Neural crest cell (in vitro differentiated cells): ENCODE results near the gene PRKCE. TPM values are rescaled to one million over a fixed set of nuclear protein-coding genes. Genes with fewer than 3 reads are reported as not detected.

Experiments
- DNase-seq: peaks from one replicate; pipeline ENCODE4 v3.0.0; 2021; ENCODE audit warnings: low read depth, mixed read lengths, low spot score
- H3K27ac Mint-ChIP-seq: one replicate; pipeline ENCODE4 v1.8.0; 2021; ENCODE audit warnings: mild to moderate bottlenecking, mixed read lengths; ENCODE audit not compliant: unreplicated experiment
- H3K27me3 Mint-ChIP-seq: 2 replicates; pipeline ENCODE4 v1.8.0; 2021; ENCODE audit warnings: low read depth, mild to moderate bottlenecking, mixed read lengths
- H3K36me3 Mint-ChIP-seq: 2 replicates; pipeline ENCODE4 v1.8.0; 2021; ENCODE audit warnings: low read depth, mild to moderate bottlenecking, mixed read lengths
- H3K4me1 Mint-ChIP-seq: 2 replicates; pipeline ENCODE4 v1.8.0; 2021; ENCODE audit warnings: mixed read lengths
- H3K4me3 Mint-ChIP-seq: one replicate; pipeline ENCODE4 v1.8.0; 2021; ENCODE audit warnings: mild to moderate bottlenecking, mixed read lengths
- H3K9me3 Mint-ChIP-seq: 2 replicates; pipeline ENCODE4 v1.8.0; 2021; ENCODE audit warnings: mixed read lengths
- total RNA-seq: library from RNA; stranded (reverse); gene quantifications from 2 replicates; pipeline ENCODE4 v1.2.1, GENCODE V29; 2021
- TF ChIP-seq, protein P1 (sequence below): fragments of 200-600 bp; sonication (generic); conservative IDR thresholded peaks from 2 replicates; pipeline ENCODE4 v1.5.0; 2021; ENCODE audit warnings: antibody characterized with exemption, mild to moderate bottlenecking

PRKCE gene
- total RNA-seq, 1 donor from 2014 or later: 15.6 TPM

DNA sequence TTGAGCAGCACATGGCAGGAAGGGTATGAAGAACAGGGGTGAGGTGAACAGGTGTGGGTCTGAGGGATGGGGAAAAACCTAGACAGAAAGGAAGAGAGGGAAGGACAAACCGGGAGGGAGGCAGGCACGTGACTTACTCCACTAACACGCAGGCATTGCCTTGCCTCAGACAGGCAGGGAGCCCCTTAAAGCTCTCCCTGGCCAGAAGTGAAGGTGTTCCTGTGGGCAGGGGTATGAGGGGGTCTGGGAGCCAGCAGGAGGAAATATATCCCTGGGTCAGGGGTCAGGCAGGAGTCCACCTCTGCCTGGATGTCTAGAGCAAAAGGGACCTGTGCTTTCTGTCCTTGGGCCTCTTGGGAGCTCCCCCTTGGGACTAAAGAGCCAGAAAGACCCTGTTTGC, 510.4 kb downstream of the PRKCE start:
- peak overlapping the region; percentile 65 for H3K27ac Mint-ChIP-seq
- H3K36me3 Mint-ChIP-seq: peaks cover 3% of the 10 kb centered on the region
- no peaks in the 10 kb centered on the region for H3K9me3 Mint-ChIP-seq
- no peak overlapping the region for H3K4me3 Mint-ChIP-seq
- no peak for DNase-seq
- H3K4me1 Mint-ChIP-seq: peaks cover 5% of the 10 kb centered on the region
- TF ChIP-seq, protein P1, sequence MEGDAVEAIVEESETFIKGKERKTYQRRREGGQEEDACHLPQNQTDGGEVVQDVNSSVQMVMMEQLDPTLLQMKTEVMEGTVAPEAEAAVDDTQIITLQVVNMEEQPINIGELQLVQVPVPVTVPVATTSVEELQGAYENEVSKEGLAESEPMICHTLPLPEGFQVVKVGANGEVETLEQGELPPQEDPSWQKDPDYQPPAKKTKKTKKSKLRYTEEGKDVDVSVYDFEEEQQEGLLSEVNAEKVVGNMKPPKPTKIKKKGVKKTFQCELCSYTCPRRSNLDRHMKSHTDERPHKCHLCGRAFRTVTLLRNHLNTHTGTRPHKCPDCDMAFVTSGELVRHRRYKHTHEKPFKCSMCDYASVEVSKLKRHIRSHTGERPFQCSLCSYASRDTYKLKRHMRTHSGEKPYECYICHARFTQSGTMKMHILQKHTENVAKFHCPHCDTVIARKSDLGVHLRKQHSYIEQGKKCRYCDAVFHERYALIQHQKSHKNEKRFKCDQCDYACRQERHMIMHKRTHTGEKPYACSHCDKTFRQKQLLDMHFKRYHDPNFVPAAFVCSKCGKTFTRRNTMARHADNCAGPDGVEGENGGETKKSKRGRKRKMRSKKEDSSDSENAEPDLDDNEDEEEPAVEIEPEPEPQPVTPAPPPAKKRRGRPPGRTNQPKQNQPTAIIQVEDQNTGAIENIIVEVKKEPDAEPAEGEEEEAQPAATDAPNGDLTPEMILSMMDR: no peak
- H3K27me3 Mint-ChIP-seq: no peaks in the 10 kb centered on the region

DNA sequence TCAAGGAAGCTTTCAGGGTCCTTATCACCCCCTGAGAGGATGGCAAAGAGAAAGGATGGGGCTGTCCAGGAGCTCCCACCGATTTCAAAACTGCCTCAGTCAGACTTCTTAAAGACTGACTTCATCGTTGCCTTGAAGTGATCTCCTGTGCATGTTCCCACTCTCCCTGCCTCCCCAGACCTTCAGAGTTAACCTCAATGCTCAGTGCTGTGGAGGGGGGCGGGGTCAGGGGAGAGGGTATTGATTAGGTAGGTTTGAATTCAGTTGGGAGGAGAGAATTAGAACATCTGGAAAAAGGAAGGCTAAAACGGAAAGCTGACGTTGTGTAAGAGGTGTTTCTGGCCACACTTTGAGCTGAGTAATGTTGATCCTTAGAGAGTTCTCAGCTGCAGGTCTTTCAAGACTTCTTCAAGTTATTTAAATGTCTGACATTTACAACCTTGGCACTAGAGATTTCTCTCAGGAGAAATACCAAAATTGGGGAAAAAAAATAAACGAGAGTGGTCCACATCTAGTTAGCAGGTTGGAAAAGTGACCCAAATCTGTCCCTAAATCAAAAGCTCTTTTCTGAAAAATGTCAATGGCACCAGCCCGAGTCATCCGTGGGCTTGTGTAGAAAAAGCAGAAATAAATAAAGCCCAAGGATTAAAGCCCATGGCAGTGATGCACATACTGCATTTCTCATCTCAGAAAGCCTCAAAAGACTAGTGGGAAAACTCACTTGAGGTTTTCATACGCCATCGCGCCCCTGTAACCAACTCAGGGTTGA, 511.0 kb downstream of the PRKCE start:
- DNase-seq: no peak
- Mint-ChIP-seq H3K4me1 (peaks cover 5% of the 10 kb centered on the region), H3K27ac (peak overlapping the region; percentile 12), H3K9me3 (no peaks in the 10 kb centered on the region), H3K27me3 (no peaks in the 10 kb centered on the region), H3K36me3 (peaks cover 3% of the 10 kb centered on the region), H3K4me3 (no peak overlapping the region)
- TF ChIP-seq, protein P1: no peak

DNA sequence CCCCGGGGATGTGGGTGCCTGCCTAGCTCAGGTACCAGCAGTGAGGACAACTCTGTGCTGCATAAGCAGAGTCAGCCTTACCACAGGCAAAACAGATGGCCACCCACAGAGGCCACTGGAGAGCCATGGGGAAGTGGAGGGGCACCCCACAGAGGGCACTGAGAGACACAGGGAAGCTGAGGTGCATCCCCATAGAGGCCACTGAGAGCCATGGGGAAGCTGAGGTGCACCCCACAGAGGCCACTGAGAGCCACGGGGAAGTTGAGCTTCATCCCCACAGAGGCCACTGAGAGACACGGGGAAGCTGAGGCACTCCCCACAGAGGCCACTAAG, 511.6 kb downstream of the PRKCE start:
- Mint-ChIP-seq H3K4me3 (no peak overlapping the region), H3K27ac (peak overlapping the region; percentile 12), H3K36me3 (peaks cover 3% of the 10 kb centered on the region), H3K27me3 (no peaks in the 10 kb centered on the region), H3K9me3 (no peaks in the 10 kb centered on the region), H3K4me1 (peaks cover 5% of the 10 kb centered on the region)
- TF ChIP-seq, protein P1: no peak
- no peak for DNase-seq

DNA sequence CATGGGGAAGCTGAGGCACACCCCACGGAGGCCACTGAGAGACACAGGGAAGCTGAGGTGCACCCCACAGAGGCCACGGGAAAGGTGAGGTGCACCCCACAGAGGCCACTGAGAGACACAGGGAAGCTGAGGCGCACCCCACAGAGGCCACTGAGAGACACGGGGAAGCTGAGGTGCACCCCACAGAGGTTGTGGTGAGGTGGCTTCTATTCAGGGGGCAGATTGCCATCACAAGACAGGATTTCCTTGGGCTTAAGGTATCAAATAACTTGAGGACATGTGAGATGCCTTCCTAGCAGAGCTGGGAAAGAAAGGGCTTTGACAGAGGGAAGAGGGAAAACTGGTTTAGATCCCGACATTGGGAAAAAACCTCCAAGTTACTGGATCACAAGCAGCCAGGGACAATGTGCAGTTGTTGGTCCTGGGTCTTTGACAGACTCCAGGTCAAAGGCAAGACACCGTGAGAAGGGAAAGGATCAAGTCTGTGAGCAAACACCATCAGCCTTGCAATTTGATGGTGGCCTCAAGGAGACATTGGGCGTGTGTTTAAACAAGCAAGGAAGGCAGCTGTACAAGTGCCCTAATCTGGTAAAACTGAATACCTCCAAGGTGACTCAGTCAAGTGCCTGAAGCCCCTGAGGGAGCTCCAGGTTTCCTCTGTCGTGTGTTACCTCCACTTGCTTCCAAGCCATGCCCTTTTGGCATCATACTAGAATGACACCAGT, 512.5 kb downstream of the PRKCE start:
- Mint-ChIP-seq H3K36me3 (peaks cover 3% of the 10 kb centered on the region), H3K9me3 (no peaks in the 10 kb centered on the region), H3K27me3 (no peaks in the 10 kb centered on the region), H3K4me1 (peaks cover 5% of the 10 kb centered on the region), H3K27ac (no peak overlapping the region), H3K4me3 (no peak overlapping the region)
- DNase-seq: no peak
- TF ChIP-seq, protein P1: no peak

- no peak overlapping the region for H3K4me3 Mint-ChIP-seq
- peaks cover 3% of the 10 kb centered on the region for H3K36me3 Mint-ChIP-seq
- H3K9me3 Mint-ChIP-seq: no peaks in the 10 kb centered on the region
- DNase-seq: no peak
- TF ChIP-seq, protein P1: no peak
- H3K27ac Mint-ChIP-seq: peak overlapping the region; percentile 43
- peaks cover 5% of the 10 kb centered on the region for H3K4me1 Mint-ChIP-seq
- no peaks in the 10 kb centered on the region for H3K27me3 Mint-ChIP-seq
Measured at GRCh38 chr2:46164529-46165301, 513.2 kb downstream of the PRKCE start.
